GM23248 (cell line): ENCODE measurements around the gene LIMA1.

Experiments used
- EZH2 ChIP-seq: fragments of 200-600 bp; sonication (generic); IDR thresholded peaks from 2 replicates; pipeline ENCODE4 v1.6.1; 2018; ENCODE audit warnings: antibody characterized with exemption, mild to moderate bottlenecking; ENCODE audit not compliant: insufficient read depth, poor library complexity, severe bottlenecking
- EZH2phosphoT487 ChIP-seq: fragments of 200-600 bp; sonication (generic); IDR thresholded peaks from 2 replicates; pipeline ENCODE4 v1.6.1; 2018; ENCODE audit warnings: antibody characterized with exemption, moderate library complexity, mild to moderate bottlenecking, low read depth; ENCODE audit not compliant: insufficient read depth

DNA sequence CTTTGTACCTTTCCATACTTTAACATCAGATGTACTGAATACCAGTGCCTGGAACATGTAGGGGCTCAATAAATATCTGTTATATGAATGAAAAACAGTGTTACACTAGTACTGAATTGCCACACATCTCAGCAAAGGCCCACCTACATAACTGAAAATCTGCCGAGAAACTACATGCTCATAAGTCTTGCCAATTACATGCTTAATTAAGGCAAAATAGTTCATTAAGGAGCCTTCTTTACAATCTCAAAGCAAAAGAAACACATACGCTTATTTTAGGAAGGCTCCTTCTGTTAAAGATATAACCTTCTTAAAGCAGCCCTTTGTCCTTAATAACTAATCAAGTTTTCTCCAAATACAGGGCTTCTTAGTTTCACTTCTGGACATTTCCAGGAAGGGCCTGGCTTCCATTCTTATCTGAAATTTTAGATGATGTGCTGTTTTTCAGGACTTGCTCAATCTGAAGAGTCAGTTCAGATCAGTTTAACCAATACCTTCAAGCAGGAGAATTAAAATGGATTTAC, 11.5 kb downstream of the LIMA1 start:
- TF ChIP-seq EZH2, result no peak
- TF ChIP-seq EZH2phosphoT487, result no peak
